IMR-90 (cell line): Measurements from ENCODE around the gene HES1.

Experiments
- CEBPB ChIP-seq: IDR thresholded peaks from 2 replicates; pipeline ENCODE4 v1.6.1; 2012; ENCODE audit warnings: low read depth, low read length, improper control_type of control experiment
- CHD1 ChIP-seq: IDR thresholded peaks from 2 replicates; pipeline ENCODE4 v1.6.1; 2012; ENCODE audit warnings: low read depth, low read length, improper control_type of control experiment
- FOS ChIP-seq: fragments of 150-350 bp; IDR thresholded peaks from 2 replicates; pipeline ENCODE4 v1.6.1; 2016; ENCODE audit warnings: low read depth, low read length
- MAFK ChIP-seq: IDR thresholded peaks from 2 replicates; pipeline ENCODE4 v1.6.1; 2012; ENCODE audit warnings: low read depth, low read length, improper control_type of control experiment
- MXI1 ChIP-seq: IDR thresholded peaks from 2 replicates; pipeline ENCODE4 v1.6.1; 2012; ENCODE audit warnings: low read depth, mild to moderate bottlenecking, low read length, moderate library complexity, borderline replicate concordance
- POLR2A ChIP-seq: IDR thresholded peaks from 2 replicates; pipeline ENCODE4 v1.6.1; 2012; ENCODE audit warnings: mild to moderate bottlenecking, low read depth, low read length
- RAD21 ChIP-seq: IDR thresholded peaks from 2 replicates; pipeline ENCODE4 v1.6.1; 2012; ENCODE audit warnings: low read length, improper control_type of control experiment
- TF ChIP-seq, protein P1 (sequence below): conservative IDR thresholded peaks from 2 replicates; pipeline ENCODE4 v1.5.1; 2012; ENCODE audit warnings: mild to moderate bottlenecking, low read depth, low read length, improper control_type of control experiment
- TF ChIP-seq, protein P2 (sequence below): fragments of 150-350 bp; IDR thresholded peaks from 2 replicates; pipeline ENCODE4 v1.6.1; 2016; ENCODE audit warnings: low read depth, mild to moderate bottlenecking, low read length, moderate library complexity, borderline replicate concordance

DNA sequence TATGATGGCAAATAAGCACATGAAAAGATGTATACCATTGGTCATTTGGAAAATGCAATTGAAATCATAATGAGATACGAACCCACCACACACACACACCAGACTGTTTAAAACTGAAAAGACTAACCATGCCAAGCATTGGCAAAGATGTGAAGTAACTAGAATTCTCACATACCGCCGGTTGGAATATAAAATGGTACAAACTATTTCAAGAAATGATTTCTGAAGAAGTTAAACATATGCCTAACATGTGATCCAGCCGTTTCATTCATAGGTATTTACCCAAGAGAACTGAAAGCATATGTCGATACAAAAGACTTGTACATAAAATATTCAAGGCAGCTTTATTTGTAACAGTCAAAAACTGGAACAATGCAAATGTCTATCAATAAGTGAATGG lies 28.9 kb downstream of the HES1 start:
- TF ChIP-seq, protein P1, sequence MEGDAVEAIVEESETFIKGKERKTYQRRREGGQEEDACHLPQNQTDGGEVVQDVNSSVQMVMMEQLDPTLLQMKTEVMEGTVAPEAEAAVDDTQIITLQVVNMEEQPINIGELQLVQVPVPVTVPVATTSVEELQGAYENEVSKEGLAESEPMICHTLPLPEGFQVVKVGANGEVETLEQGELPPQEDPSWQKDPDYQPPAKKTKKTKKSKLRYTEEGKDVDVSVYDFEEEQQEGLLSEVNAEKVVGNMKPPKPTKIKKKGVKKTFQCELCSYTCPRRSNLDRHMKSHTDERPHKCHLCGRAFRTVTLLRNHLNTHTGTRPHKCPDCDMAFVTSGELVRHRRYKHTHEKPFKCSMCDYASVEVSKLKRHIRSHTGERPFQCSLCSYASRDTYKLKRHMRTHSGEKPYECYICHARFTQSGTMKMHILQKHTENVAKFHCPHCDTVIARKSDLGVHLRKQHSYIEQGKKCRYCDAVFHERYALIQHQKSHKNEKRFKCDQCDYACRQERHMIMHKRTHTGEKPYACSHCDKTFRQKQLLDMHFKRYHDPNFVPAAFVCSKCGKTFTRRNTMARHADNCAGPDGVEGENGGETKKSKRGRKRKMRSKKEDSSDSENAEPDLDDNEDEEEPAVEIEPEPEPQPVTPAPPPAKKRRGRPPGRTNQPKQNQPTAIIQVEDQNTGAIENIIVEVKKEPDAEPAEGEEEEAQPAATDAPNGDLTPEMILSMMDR, result no peak
- TF ChIP-seq MXI1 (no peak), CEBPB (no peak), RAD21 (no peak), FOS (no peak), POLR2A (no peak), CHD1 (no peak), MAFK (no peak)
- TF ChIP-seq, protein P2, sequence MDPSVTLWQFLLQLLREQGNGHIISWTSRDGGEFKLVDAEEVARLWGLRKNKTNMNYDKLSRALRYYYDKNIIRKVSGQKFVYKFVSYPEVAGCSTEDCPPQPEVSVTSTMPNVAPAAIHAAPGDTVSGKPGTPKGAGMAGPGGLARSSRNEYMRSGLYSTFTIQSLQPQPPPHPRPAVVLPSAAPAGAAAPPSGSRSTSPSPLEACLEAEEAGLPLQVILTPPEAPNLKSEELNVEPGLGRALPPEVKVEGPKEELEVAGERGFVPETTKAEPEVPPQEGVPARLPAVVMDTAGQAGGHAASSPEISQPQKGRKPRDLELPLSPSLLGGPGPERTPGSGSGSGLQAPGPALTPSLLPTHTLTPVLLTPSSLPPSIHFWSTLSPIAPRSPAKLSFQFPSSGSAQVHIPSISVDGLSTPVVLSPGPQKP, result no peak
